ENCODE data around the gene KY.

DNA sequence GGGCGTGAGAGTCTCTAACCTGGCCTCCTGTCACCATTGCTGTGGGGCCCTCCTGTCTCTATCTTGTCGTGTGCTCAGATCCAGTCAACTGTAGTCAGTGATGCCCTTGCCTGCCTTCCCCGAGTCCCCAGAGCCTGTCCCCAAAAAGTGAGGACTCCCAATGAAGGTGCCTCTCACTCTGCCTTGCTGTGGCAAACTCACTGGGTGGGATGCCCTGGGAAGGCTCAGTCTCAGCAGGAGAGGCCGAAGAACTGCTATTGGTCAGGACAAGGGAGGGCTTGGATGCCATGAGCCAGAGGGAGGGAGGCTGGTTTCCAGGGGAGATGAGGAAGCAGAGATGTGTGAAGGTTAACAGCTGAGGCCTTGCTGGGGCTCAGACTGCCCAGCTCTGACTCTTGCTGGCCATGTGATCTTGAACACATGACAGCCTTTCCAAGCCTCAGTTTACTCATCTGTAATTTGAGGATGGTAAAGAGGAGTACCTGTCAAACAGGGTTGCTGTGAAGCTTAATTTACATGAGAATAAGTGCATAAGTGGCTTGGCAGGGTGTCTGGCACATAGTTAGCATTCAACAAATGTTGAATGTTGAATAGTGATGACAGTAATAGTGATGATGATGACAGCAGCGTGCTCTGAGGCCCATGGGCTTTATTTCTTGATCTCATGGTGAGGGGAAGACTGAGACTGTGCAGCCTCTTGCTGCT lies 8.2 kb downstream of the KY start:
- TF ChIP-seq, protein P1, sequence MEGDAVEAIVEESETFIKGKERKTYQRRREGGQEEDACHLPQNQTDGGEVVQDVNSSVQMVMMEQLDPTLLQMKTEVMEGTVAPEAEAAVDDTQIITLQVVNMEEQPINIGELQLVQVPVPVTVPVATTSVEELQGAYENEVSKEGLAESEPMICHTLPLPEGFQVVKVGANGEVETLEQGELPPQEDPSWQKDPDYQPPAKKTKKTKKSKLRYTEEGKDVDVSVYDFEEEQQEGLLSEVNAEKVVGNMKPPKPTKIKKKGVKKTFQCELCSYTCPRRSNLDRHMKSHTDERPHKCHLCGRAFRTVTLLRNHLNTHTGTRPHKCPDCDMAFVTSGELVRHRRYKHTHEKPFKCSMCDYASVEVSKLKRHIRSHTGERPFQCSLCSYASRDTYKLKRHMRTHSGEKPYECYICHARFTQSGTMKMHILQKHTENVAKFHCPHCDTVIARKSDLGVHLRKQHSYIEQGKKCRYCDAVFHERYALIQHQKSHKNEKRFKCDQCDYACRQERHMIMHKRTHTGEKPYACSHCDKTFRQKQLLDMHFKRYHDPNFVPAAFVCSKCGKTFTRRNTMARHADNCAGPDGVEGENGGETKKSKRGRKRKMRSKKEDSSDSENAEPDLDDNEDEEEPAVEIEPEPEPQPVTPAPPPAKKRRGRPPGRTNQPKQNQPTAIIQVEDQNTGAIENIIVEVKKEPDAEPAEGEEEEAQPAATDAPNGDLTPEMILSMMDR (IDR thresholded peaks at IDR 0.05): no peak
- TF ChIP-seq POLR2A (IDR thresholded peaks at IDR 0.05): no peak

Data from adrenal gland (tissue), 5 donors.